GM21360 (cell line): Measurements from ENCODE around the gene ALKAL2.
A peak's percentile ranks its signal among the peaks of the same experiment; 100 is the strongest.

Experiments
- ATAC-seq: cut with Tn5 transposase; IDR thresholded peaks from one replicate; pipeline ENCODE4 v1.9.1; 2021; ENCODE audit warnings: mild to moderate bottlenecking, moderate library complexity; ENCODE audit not compliant: unreplicated experiment

ALKAL2 gene

DNA sequence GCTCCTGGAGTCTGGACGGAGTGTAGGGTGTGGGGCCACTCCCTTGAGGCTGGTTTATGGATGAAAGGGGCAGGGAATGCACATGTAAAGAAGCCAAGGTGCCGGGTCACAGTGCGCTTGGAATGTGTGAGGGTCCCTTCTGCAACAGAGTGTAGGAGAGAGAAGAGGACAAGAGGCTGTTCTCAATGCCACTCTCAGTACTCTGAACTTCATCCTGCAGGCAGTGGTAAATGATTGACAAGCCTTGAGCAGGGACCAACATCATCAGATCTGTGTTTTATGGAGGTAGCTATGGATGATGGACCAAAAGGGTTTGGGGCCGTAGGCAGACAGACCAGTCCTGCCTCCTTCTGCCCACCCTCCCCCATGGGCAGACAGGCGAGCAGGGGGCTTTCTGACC lies 7.2 kb upstream of the ALKAL2 start:
- ATAC-seq, result no peak

DNA sequence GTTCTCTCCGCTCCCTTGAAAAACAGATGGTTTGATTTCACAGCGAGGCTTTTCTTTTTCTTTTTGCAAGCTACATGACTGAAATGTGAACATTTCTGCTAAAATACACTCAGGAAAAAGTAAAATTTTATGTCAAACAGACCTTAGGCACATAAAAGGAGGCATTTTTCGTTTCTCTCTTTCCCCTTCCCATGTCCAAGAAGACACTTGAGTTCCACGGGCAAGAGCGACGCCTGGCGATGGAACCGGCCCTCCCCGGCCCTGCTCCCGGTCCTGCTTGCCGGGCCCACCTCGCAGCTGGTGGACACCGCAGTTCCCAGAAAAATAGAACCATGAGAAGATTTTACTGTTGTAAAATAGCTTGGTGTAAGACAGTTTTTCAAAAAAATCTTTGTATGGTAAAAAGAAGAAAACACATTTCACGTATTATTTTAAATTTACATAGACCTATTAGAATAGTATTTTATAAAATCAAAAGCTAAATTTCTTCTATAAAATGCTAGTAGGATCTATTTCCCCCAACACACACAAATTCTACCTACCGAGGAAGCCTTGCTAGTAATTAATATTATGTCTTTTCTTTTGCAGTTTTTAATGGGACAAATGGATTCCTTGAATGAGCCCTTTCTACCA lies 2.3 kb upstream of the ALKAL2 start:
- ATAC-seq, result no peak

DNA sequence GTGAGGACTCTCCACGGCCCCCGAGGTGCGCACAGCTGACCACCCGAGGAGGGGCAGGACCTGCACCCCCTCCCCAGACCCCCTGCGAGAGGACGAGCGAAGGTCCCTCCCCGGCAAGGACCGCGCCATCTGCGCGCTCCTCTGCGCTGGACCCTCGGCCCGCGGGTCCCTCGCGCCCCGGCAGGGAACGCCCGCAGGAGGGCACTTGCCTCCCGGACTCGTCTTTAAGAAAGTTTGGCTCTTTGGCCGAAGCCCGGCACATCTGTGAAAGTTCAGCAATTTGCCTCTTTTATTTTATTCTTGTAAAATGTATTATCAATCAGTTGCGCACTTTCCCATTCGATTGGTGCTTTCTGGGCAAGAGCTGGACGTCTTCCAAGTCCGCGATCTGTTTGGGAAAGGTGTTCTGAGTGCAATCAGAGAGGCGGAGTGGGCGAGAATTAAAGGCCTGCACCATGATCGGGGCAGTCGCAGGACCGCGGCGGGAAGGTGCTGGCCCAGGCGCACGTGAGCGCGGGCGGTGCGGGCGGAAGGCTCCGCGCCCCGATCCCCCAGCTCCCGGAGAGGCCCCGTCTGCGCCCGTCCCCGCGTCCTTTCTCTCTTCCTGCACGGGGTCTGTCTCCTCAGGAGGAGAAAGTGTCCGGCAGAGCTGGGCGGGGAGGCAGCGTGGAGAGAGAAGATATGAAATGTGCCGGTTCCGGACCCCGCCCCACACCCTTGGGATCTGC lies 1.6 kb upstream of the ALKAL2 start:
- ATAC-seq, result no peak

DNA sequence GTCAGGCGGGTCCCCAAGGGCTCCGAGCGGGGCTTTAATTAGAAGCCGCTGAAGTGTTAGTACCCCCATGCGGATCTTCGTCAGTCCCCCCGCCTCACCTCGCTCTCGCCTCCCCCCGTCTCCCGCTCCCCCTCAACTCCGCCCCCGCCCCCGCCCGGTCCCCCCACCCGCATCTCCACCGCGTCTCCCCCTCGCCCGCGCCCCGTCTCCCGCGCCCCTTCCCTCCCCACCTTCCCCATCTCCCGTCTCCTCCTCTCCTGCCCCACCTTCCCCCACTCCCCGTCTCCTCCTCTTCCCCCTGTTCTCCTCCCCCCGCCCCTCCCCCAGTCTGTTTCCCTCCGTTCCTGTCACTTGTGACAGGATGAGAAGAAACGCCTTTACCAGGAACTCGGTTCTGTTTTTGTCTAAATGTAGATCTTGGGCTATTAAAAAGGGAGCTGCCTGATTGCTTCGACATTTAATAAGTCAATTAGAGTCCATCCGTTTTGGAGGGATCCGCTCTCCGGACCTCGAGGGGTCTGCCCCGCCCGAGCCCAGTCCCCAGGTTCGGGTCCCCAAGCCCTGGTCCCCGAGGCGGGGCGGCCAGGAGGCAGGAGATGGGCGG lies 969 bp upstream of the ALKAL2 start:
- no peak for ATAC-seq

DNA sequence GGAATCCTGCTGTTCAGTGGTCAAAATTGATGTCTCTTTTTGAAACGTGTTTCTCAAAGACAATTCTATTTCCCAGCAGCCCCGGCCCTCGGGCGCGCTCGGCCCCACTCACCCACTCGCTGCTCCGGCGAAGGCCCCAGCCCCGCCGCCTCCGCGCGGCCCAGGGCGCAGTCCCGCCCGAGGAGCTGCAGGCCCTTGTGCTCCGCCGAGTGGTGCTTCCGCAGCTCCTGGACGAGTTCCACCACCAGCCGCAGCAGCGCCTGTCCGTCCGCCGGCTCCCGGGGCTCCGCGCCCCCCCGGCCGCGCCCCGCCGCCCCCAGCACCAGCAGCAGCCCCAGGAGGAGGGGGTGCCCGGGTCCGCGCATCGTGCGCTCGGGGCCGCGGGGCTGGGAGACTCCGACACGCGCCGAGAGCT lies 413 bp downstream of the ALKAL2 start:
- ATAC-seq, result peak; percentile 45

DNA sequence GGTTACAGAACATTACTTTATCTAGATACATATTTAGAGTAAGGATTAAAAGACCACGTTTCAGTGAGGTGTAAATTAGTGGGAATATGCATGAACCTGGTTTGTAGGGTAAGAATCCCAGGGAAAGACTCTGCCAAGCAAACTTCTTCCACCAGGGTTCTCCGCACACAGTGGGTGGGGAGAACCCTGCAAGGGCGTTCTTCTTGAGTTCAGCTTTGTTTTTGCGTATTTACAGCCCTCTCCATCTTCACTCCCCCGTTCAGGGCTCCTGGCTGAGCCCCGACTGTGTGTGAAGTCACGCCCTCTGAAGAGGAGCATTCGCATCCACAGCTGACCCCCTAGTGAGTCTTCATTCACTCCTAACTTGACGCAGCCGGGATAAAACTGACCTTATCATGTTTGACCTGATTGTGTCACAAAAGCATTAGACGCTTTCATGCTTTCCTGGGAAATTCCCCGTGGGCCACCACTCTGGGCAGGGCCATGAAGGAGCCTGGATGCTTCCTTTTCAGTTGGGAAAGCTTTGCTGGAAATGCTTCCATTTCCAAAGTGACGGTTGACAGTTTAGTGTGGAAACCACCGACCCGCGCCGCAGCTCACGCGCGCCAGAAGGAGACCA lies 1.0 kb downstream of the ALKAL2 start:
- ATAC-seq, result no peak

DNA sequence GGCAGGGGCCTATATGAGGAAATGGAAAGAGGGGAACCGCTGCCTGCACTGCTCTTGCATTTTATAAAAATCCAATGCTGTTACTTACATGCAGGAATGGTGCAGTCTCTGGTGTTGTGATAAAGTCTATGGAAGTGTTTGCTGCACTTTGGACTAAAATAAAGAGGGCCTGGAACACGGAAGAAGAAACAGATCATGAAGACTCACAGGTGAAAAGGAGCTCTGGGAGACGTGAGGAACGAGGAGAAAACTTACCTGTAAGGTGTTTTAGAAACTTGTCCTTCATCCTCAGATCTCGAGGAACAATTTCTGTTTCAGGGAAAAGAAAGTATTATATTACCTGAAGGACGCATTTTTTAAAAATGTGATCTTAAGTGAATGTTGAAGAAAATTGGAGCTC lies 1.9 kb downstream of the ALKAL2 start:
- ATAC-seq, result no peak

DNA sequence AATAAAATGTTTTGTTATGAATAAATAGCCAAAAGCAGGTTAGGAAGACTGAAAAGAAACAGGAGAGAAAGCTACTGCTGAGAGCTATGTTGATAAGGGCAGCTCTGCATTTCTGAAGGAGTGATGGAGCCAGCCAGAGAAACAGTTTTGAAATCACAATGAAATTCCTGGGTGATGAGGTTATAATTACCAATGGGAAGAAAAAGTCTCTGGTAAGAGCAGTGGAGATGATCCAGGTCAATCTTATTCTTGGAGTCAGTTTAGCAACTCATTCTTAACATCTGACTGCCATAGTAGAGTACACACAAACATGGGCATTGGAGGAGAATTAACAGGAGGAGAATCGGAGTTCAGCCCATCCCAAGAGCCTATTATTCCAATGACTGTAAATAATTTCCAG lies 2.4 kb downstream of the ALKAL2 start:
- ATAC-seq, result no peak

DNA sequence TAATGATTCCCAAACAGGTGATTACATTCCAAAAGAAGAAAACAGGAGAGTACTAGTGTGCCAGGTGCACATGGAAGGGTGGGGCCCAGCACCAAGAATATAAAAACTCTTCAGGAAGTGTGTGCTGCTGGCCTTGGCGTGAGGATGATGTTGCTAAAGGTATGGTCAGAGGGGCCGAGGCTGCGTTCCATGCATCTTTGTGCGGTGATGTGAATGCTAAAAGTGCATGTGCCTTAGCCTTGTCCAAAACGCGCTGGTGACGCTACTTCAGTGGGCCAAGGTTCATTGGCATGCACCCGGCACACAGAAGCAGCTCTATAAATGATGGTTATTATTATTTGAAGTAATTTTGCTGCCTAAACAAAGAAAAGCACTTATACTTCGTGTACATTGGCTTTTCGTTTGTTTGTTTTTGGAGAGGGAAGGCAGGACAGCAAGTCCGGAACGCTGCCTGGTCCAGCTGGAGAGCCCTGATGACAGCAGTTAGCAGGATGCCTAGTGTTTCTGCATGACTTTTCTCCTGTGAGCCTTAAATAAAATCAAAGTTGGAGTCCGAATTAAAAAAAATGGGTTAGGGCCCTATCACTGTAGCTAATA lies 2.9 kb downstream of the ALKAL2 start:
- no peak for ATAC-seq

DNA sequence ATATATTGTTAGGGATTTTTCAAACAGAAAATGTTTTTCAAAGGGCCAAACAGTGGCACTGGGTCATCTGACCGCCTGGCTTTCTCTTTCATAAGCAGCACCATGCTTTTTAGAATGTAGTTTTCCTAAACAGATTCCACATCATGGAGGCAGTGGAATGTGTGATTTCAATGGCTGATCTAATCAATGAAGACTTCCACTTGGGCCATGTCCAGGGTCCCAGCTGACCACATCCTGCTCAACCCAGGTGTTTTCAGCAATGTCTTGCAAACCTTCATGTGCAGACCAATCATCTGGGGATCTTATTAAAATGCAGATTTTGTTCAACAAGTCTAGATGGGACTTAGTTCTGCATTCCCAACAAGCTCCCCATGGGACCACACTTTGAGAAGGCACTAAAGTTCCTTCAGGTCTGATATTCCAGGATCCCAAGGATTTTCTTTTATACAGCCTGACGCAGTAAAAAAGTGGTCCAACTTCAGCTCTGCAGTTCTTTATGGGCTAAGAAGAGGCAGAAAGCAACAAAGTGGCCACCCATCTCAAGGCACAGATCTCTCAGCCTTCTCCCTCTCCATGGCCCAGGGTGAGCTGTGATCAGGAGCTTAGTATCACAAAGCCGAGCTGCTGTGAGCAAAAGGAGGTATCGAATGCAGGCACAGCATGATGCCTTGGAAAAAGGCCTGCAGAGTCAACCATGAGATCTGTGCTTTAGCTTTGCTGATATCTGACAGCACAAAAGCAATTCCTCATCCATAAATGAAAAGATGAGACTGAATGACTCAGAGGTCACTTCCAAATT lies 3.7 kb downstream of the ALKAL2 start:
- no peak for ATAC-seq

DNA sequence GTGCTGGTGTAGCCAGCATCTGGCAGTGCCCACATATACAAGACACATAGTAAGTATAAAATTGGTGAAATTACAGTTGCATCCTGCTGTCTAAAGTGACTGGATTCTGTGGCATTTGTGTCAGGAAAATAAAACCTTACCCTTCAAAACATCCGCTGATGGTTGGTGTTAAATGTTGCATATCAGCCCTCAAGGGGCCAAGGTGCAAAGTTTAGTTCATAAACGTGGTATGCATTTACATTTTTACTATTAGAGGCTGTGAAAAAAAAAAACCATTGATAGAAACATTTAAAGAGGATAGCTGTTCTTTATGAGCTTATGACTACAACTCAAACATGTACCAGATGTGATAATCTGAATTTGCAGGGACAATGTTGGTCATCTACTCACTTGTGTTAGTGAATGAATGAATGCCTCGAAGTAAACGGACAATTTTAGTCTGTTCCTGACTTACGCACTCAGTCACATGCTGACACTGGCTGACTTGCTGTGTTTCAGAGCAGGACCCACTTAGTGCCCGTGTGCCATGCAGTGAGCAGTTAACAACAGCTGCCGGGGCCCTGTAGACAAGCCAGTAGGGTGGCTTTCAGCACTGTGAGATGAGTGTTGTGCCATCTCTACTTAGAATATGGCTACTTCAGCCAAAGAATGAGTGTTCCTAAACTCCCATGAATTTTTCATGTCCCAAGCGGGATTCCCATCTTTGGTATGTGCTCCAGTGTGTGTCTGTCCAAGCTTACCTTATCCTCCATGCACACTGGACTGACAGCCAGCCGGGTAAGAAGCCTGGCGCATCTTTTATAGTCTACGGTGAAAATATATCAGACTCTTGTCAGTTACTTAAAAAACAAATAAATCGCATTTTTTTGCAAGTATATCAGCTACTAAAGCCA lies 5.3 kb downstream of the ALKAL2 start:
- no peak for ATAC-seq

DNA sequence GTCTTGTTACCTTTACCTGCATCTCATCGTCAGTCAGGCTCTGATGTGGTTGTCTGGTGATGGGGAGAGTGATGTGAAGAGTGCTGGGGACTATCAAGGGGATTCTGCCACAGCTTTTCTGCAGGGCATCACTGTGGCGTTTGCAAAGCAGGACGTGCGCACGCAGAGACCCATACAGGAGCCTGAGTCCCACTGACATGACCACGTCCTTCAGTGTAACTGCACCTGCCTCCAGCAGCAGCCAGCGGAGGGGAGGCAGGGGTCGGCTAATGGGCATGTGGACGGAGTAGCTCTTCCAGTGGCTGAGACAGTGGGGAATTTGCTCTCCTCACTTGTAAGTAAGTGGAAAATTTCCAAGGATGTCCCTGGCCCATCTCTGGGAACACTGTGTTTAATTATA lies 6.5 kb downstream of the ALKAL2 start:
- no peak for ATAC-seq

DNA sequence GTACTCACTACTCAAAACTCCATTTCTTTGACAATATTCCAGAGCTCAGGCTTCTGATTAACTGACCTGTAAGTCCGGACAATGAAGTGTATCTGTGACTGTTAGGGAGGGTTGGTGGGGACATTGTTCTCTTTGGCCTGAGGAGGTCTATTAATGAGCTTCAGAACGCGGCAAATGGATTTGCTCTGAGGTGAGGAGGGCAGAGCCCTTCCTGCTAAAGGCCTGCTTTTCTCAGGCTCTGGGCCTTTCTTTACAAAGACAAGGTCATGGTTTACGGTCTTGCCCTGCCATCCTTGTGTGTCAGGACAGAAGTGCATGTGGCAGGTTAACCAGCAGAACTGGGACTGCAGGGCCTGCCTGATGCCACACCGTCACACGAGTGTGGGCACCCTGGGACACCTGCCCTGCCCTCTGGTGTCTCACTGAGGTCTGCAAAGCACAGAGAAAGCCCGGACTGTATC lies 7.2 kb downstream of the ALKAL2 start:
- no peak for ATAC-seq

DNA sequence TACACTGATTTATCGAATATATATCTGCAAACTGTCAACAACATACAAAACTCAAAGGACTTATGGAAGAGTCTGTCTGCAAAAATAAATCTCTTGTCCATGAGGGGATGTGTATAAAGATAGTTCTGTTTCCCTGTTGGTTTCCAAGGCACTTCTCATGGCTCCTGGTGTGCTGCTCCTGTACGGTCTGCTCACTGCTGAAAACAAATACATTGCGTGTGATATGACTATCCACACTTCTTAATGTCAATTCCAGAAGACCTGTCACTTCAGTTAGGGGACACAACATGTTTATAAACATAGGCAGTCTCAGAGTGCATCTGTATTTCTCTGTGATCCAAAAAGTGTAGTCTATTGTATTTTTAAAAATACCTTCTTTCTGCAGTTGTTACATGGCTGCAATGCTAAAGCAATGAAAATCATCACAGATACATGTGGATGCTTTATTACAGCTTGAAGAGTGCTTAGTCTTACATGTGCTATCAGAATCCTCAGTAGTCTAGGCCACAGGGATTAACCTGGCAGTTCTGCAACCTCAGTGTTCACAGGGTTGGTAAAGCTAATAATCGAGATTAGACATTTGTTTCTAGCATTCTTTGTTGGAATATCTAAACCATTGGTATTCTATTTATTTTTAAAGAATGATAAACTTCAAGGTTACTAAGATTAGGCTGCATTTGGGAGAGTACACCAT lies 7.8 kb downstream of the ALKAL2 start:
- no peak for ATAC-seq

DNA sequence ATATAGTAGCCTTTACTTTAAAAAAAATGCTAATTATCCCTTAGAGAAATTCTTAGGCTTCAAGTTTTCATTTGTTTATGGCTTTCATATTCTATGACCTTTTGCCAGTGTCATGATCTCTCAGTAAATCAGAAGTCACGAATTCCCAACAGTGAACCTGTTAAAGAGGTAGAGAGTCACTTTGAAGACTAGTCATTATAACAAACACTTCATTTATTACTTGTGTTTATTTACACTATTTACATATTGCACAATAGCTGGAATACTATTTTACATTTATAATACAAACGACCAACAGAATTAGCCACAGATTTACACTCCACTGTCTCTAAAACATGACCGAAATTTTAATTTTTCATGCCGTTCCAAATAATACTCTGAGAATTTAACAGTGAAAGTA lies 8.5 kb downstream of the ALKAL2 start:
- no peak for ATAC-seq

DNA sequence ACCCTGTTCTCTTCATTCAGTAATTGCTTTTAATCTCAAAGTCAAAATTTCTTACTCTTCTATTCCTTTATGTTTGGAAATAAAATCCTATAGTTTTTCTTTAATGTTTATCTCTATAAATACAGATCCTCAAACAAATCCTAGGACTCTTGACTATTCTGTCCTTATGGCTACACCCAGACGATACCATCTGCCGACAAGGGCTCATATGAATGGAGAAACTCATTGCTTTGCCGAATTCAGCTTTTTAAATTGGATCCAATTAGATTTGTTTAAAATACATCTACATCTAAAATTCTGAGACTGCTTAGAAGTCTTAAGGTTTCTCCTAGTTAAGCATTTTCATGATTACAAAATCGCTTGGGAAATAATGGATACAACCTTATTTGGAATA lies 9.0 kb downstream of the ALKAL2 start:
- ATAC-seq, result no peak

DNA sequence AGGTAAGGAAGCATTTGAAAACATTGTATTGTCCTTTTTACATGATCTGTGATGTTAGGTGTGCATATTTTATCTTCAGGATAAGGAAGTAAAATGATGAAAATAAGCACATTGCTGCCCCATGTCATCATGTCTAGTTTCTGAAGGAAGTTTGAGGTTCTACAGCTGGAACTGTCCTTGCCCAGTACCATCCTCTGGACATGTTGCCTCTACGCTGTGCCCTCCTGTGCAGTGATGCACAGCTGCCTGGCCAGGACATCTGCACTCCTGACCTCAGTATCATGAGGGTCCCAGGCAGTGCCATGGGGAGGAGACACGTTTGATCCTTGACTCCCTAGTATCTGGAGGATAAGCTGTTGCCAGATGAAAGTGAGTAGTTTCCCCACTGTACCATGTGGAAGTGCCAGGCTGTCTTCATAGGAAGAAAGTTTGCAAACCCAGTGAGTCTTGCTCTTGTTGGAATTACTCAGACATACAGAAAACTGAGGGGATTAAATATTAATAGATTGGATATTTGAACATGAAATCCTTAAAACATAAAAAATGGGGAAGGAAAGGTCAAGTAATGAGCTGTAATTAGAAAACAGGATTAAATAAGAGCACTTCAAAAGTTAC lies 9.5 kb downstream of the ALKAL2 start:
- no peak for ATAC-seq

DNA sequence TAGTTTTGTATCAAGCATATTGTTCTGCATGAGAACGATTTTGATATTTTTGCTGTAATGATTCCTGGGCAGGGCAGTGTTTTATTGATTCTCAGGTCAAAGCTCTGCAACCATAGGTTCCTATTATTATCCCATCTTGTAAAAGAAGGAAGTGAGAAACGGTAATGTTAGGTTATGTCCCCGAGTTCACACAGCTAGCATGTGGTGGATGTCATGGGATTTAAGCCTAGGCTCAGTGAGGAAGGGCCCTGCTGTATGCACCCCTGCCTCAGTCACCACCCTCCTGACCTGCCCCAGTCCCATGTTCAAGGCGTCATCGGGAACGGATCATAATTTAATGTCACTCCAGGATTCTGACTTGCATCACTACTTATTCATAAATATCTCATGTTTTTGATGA lies 12.4 kb downstream of the ALKAL2 start:
- ATAC-seq, result peak; percentile 99

DNA sequence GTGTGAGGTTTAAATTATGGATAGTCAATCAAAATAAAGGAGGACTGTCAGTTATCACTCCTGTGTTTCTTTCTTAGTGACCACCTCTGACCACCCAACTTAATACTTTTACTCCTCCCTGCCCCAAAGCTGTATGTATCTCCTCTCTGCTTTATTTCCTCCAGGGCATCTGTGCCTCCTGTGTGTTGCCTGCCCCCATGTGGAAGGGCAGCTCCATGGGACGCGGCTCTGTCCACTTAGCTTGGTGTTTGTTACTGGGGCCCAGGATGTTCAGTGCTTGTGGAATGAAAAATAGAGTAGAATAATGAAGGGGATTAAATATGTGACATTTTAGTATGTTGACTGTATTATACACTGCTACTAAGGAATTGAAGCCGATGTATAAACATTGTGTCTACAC lies 13.4 kb downstream of the ALKAL2 start:
- no peak for ATAC-seq
